AG09309 (cell line): Measurements from ENCODE around the gene CDH24.

Experiments
- DNase-seq: peaks from one replicate; pipeline ENCODE4 v3.0.0-alpha.2; 2010; ENCODE audit warnings: low read depth
- H3K4me3 ChIP-seq: 2 replicates; pipeline ENCODE4 v1.5.1; 2011; ENCODE audit warnings: mild to moderate bottlenecking, low read depth, low read length, moderate library complexity; ENCODE audit not compliant: control insufficient read depth
- CTCF ChIP-seq: IDR thresholded peaks from 2 replicates; pipeline ENCODE4 v1.5.1; 2011; ENCODE audit warnings: mild to moderate bottlenecking, low read depth, low read length, inconsistent platforms; ENCODE audit not compliant: insufficient read depth, control insufficient read depth; ENCODE audit errors: missing control alignments

Gene CDH24

GRCh38 chr14:23028799-23029198 lies 28.5 kb downstream of the CDH24 start:
- H3K4me3 ChIP-seq = no peak overlapping the region
- TF ChIP-seq CTCF = no peak
- DNase-seq = no peak

DNA sequence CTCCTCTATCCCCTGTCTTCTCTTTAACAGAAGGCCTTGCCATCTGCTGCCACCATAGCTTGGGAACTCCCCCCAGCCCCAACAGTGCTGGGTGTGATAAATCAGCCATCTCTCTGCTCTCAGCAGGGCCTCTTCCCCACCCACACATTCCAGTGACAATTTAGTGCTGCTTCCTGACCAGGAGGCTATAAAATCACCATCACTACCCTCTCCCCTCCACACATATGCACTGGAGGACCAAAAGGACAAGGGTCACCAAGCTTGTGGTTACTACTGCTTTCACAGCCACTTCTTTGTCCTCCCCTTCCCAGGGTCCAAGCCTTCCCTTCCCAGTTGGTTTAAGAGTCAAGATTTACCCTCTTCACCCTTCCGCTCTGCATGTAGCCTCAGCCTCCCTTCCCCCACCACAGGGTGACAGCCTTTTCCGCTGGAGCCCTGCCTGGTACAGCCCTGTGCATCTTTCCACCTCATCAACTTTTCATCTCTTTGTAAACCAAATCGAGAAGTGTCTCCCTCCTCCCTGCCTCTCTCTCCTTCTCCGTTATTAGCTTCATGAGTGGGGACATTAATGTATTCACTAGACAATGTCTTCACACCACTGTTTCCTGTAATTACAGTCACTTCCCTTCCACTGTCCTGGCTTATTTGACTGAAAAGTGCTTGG lies 32.0 kb downstream of the CDH24 start:
- no peak overlapping the region for H3K4me3 ChIP-seq
- no peak for DNase-seq
- TF ChIP-seq CTCF = no peak

GRCh38 chr14:23024612-23025075 lies 32.7 kb downstream of the CDH24 start:
- H3K4me3 ChIP-seq = no peak overlapping the region
- no peak for DNase-seq
- no peak for TF ChIP-seq CTCF

- H3K4me3 ChIP-seq = no peak overlapping the region
- TF ChIP-seq CTCF = no peak
- DNase-seq = no peak
Measured at GRCh38 chr14:23023795-23024152, 33.5 kb downstream of the CDH24 start.

- H3K4me3 ChIP-seq = no peak overlapping the region
- no peak for DNase-seq
- TF ChIP-seq CTCF = no peak
Measured at GRCh38 chr14:23023022-23023794, 34.1 kb downstream of the CDH24 start.

DNA sequence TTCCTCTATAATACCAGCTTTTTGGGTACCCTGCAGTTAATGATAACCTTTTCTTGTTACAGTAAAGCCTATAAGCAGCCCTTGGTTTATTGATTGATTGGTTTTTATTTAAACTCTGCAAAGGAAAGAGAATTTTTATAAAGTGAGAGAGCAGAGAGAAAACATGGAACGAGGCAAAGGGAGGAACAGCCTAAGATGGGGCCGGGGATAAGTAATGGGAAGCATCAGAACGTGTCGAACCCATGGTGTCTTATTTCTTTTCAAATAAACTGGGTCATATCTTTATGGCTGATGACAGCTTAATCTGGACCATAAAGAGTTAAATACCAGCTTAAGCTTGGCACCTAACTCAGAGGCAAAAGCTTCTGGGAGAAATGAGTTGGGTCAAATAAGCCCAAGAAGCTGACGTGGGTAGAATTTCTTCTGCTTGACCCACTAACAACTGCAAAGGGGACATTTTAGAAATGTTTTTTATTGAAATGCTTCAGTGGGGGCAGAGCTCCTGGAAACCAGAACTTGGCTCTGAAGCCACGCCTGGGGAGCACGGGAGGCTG lies 35.4 kb downstream of the CDH24 start:
- no peak for TF ChIP-seq CTCF
- no peak for DNase-seq
- no peak overlapping the region for H3K4me3 ChIP-seq
